Smooth muscle cell (in vitro differentiated cells): ENCODE data around the gene TXK. TPM values are rescaled to one million over a fixed set of nuclear protein-coding genes. Genes with fewer than 3 reads are reported as not detected.

ENCODE experiments used
- DNase-seq: peaks from one replicate; lab custom pipeline; 2025; ENCODE audit not compliant: unreplicated experiment; lab: John Stamatoyannopoulos, UW
- H2AFZ ChIP-seq: fragments of 200-600 bp; sonication (generic); 2 replicates; pipeline ENCODE4 v1.6.0; 2016; ENCODE audit warnings: antibody characterized with exemption, low read depth, mild to moderate bottlenecking
- H3F3A ChIP-seq: fragments of 200-600 bp; sonication (generic); 2 replicates; pipeline ENCODE4 v1.6.0; 2017; ENCODE audit warnings: antibody characterized with exemption, low read depth
- H3K27ac ChIP-seq: fragments of 200-600 bp; sonication (generic); 2 replicates; pipeline ENCODE4 v1.5.1; 2016; ENCODE audit warnings: low read depth, mild to moderate bottlenecking
- H3K27me3 ChIP-seq: fragments of 200-600 bp; sonication (generic); 2 replicates; pipeline ENCODE4 v1.6.1; 2016; ENCODE audit warnings: low read depth, mild to moderate bottlenecking
- H3K36me3 ChIP-seq: fragments of 200-600 bp; sonication (generic); 2 replicates; pipeline ENCODE4 v1.5.1; 2016; ENCODE audit warnings: low read depth
- H3K4me1 ChIP-seq: fragments of 200-600 bp; sonication (generic); 2 replicates; pipeline ENCODE4 v1.5.1; 2016; ENCODE audit warnings: low read depth
- H3K4me2 ChIP-seq: fragments of 200-600 bp; sonication (generic); 2 replicates; pipeline ENCODE4 v1.6.0; 2016; ENCODE audit warnings: mild to moderate bottlenecking
- H3K4me3 ChIP-seq: fragments of 200-600 bp; sonication (generic); 2 replicates; pipeline ENCODE4 v1.5.1; 2016; ENCODE audit warnings: mild to moderate bottlenecking
- H3K79me2 ChIP-seq: fragments of 200-600 bp; sonication (generic); 2 replicates; pipeline ENCODE4 v1.6.0; 2016; ENCODE audit warnings: low read depth, mild to moderate bottlenecking
- H3K9ac ChIP-seq: fragments of 200-600 bp; sonication (generic); 2 replicates; pipeline ENCODE4 v1.6.0; 2016; ENCODE audit warnings: low read depth
- H3K9me3 ChIP-seq: fragments of 200-600 bp; sonication (generic); replicated peaks from 2 replicates; pipeline ENCODE4 v1.5.1; 2016; ENCODE audit warnings: low read depth
- H4K20me1 ChIP-seq: fragments of 200-600 bp; sonication (generic); 2 replicates; pipeline ENCODE4 v1.6.0; 2016; ENCODE audit warnings: low read depth
- WGBS: methylation state at CpG from one replicate; pipeline ENCODE4 v1.1.7; 2016; ENCODE audit warnings: low lambda C conversion rate; 5-methylcytosine and 5-hydroxymethylcytosine counted together
- polyA plus RNA-seq: library from polyadenylated mRNA; unstranded; fragments of >200 nt; fragmentation: Nextera tagmentation; extraction: Ambion mirVana; gene quantifications from 2 replicates; pipeline ENCODE4 v1.2.1, GENCODE V29; 2016
- total RNA-seq: library from RNA; depleted of rRNA; stranded (reverse); fragments of >200 nt; gene quantifications from 2 replicates; pipeline ENCODE4 v1.2.3, GENCODE V29; 2014
- TF ChIP-seq, protein P1 (sequence below): fragments of 200-600 bp; sonication (generic); IDR thresholded peaks from 2 replicates; pipeline ENCODE4 v1.5.1; 2017; ENCODE audit warnings: borderline replicate concordance, mild to moderate bottlenecking, antibody characterized with exemption; ENCODE audit not compliant: insufficient read depth, poor library complexity, severe bottlenecking

Gene TXK
- total and polyA plus RNA-seq, 2 experiments from 2014 or later, result 0.09 TPM; not detected in 1

DNA sequence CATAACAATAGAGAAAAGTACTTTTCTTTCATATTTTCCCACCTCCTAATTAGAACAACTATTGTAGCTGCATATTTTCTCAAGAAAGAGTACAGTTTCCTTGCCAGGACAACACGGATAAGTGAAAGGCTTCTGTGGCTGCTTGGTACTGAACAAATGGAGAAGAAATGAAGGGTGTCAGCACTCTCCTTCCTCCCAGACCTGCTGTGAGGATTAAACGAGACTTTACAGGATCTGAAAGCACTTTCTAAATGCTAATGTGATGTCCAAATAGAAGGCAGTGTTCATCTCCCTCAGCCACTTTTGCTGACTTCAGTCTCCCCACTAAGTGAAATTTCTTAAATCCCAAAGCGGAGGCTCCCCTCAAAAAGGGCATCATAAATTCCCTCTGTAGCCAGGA lies 103.6 kb downstream of the TXK start:
- no peak for DNase-seq
- no peak overlapping the region for H3K4me2 ChIP-seq
- no peak overlapping the region for H2AFZ ChIP-seq
- H3K36me3 ChIP-seq, result peaks cover 5% of the 10 kb centered on the region
- TF ChIP-seq, protein P1, sequence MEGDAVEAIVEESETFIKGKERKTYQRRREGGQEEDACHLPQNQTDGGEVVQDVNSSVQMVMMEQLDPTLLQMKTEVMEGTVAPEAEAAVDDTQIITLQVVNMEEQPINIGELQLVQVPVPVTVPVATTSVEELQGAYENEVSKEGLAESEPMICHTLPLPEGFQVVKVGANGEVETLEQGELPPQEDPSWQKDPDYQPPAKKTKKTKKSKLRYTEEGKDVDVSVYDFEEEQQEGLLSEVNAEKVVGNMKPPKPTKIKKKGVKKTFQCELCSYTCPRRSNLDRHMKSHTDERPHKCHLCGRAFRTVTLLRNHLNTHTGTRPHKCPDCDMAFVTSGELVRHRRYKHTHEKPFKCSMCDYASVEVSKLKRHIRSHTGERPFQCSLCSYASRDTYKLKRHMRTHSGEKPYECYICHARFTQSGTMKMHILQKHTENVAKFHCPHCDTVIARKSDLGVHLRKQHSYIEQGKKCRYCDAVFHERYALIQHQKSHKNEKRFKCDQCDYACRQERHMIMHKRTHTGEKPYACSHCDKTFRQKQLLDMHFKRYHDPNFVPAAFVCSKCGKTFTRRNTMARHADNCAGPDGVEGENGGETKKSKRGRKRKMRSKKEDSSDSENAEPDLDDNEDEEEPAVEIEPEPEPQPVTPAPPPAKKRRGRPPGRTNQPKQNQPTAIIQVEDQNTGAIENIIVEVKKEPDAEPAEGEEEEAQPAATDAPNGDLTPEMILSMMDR, result no peak
- no peaks in the 10 kb centered on the region for H3K27me3 ChIP-seq
- H3K27ac ChIP-seq, result no peak overlapping the region
- no peaks in the 10 kb centered on the region for H3K9me3 ChIP-seq
- no peaks in the 10 kb centered on the region for H3K79me2 ChIP-seq
- H3K9ac ChIP-seq, result no peak overlapping the region
- H3K4me3 ChIP-seq, result no peak overlapping the region
- H3F3A ChIP-seq, result peaks cover 9% of the 10 kb centered on the region
- WGBS, result 58% methylated on average over 3 of the region's 3 CpGs
- H3K4me1 ChIP-seq, result peaks cover 9% of the 10 kb centered on the region
- no peaks in the 10 kb centered on the region for H4K20me1 ChIP-seq

DNA sequence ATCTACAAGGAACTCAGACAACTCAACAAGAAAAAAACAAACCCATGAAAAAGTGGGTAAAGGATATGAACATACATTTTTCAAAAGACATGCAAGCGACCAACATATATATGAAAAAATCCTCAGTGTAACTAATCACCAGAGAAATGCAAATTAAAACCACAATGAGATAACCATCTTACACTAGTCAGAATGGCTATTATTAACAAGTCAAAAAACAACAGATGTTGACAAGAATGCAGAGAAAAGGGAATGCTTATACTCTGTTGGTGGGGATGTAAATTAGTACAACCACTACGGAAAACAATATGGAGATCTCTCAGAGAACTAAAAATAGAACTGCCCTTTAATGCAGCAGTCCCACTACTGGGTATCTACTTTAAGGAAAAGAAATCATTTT lies 105.4 kb downstream of the TXK start:
- TF ChIP-seq, protein P1, result no peak
- peaks cover 9% of the 10 kb centered on the region for H3K4me1 ChIP-seq
- H3K36me3 ChIP-seq, result peaks cover 5% of the 10 kb centered on the region
- H3K27me3 ChIP-seq, result no peaks in the 10 kb centered on the region
- H3K27ac ChIP-seq, result no peak overlapping the region
- 14% methylated on average over 2 of the region's 2 CpGs for WGBS
- H3K9ac ChIP-seq, result no peak overlapping the region
- H3K9me3 ChIP-seq, result no peaks in the 10 kb centered on the region
- no peaks in the 10 kb centered on the region for H3K79me2 ChIP-seq
- no peak overlapping the region for H3K4me3 ChIP-seq
- no peak overlapping the region for H3K4me2 ChIP-seq
- H4K20me1 ChIP-seq, result no peaks in the 10 kb centered on the region
- H2AFZ ChIP-seq, result no peak overlapping the region
- peaks cover 9% of the 10 kb centered on the region for H3F3A ChIP-seq
- DNase-seq, result no peak

DNA sequence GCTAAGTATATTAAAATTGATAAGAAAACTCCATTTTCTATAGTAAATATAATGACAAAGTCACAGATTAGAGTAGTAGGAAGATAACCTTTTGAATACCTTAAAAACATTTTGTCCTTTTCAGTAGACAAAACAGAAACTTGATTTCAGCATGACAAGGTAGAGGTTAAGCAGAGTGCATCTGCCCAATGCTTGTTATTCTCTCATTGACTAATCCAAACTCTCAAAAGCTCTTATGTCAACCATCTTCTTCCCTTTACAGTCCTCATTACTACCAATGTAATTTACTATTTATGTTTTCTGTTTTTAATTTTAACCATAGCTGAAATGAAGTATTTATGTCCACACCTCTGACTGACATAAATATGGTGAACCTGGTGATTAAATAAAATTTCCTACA lies 106.4 kb downstream of the TXK start:
- Histone ChIP-seq H3K27ac (no peak overlapping the region), H3K79me2 (no peaks in the 10 kb centered on the region)

DNA sequence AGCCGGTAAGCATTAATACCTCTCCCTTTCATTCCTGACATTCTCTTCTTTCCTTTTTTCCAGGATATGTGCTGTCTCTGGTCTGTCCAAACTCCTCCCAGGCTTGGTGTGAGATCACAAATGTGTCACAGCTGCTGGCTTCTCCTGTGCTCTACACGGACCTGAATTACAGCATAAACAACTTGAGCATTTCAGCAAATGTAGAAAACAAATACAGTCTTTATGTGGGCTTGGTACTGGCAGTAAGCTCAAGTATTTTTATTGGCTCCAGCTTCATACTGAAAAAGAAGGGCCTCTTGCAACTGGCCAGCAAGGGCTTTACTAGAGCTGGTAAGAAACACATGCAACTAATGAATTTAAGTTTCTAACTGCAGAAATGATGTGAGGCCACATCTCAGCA lies 109.0 kb downstream of the TXK start:
- H3K27me3 ChIP-seq, result no peaks in the 10 kb centered on the region
- no peaks in the 10 kb centered on the region for H3F3A ChIP-seq
- TF ChIP-seq, protein P1, result no peak
- peak overlapping the region; percentile 5 for H3K27ac ChIP-seq
- no peak overlapping the region for H2AFZ ChIP-seq
- H4K20me1 ChIP-seq, result no peaks in the 10 kb centered on the region
- 5% methylated on average over 2 of the region's 2 CpGs for WGBS
- no peak overlapping the region for H3K4me3 ChIP-seq
- peaks cover 1% of the 10 kb centered on the region for H3K4me1 ChIP-seq
- no peak overlapping the region for H3K9ac ChIP-seq
- DNase-seq, result no peak
- peaks cover 5% of the 10 kb centered on the region for H3K36me3 ChIP-seq
- H3K4me2 ChIP-seq, result peak overlapping the region; percentile 1
- H3K79me2 ChIP-seq, result no peaks in the 10 kb centered on the region
- H3K9me3 ChIP-seq, result no peaks in the 10 kb centered on the region

More for the DNA sequence above, 106.4 kb downstream of the TXK start:
- no peak overlapping the region for H2AFZ ChIP-seq
- H3K4me1 ChIP-seq, result peaks cover 9% of the 10 kb centered on the region
- no peak for DNase-seq
- H4K20me1 ChIP-seq, result no peaks in the 10 kb centered on the region
- peaks cover 9% of the 10 kb centered on the region for H3F3A ChIP-seq
- H3K9me3 ChIP-seq, result no peaks in the 10 kb centered on the region
- no peak overlapping the region for H3K9ac ChIP-seq
- peaks cover 5% of the 10 kb centered on the region for H3K36me3 ChIP-seq
- H3K27me3 ChIP-seq, result no peaks in the 10 kb centered on the region
- no peak overlapping the region for H3K4me2 ChIP-seq
- TF ChIP-seq, protein P1, result no peak
- no peak overlapping the region for H3K4me3 ChIP-seq
